Measurements from ENCODE around the gene AUP1.

Gene AUP1

GRCh38 chr2:74536166-74536950, 6.9 kb upstream of the AUP1 start:
- no peak for DNase-seq (ENCODE audit: low read depth, low spot score)

GRCh38 chr2:74535440-74535965, 6.0 kb upstream of the AUP1 start:
- no peak for DNase-seq (ENCODE audit: low read depth, low spot score)

- no peak for DNase-seq (ENCODE audit: low read depth, low spot score)
Observed at GRCh38 chr2:74534411-74534810, 4.9 kb upstream of the AUP1 start.

DNA sequence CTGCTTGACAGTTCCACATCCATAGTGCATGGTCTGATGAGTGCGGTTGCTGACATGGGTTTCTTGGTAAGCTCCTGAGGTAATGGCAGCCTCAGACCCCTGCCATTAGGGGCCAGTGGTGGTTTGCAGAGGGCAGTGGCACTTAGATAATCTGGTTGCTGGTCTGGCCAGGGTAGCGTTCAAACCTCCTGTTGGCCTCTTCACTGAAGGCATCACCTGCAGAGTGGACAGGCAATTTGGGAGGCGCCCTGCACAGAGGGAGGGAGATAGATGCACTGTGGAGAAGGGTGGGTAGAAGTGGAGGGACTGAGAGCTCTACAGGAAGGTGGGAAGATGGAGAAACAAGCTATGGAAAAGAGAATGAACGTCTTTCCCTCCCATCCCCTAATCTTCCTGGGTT, 4.0 kb upstream of the AUP1 start:
- no peak for DNase-seq (ENCODE audit: low read depth, low spot score)

DNA sequence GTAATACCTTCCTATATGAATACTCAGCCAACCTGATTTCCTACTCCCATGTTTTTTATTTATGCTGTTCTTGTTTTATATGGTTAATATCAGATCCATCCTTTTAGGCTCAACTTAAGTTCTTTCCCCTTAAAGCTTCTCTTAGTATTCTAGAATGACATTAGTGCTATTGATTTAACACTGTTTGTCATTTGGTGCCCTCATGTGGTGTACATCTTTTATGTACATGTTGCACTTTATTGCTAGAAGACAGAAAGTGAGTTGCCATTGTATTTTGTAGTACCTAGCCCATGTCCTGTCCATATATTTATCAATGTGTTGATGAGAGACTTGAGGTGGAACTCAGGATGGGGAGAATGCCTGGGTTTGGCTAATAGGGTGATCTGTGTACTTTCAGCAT, 2.7 kb upstream of the AUP1 start:
- DNase-seq (ENCODE audit: low read depth, low spot score) = no peak

DNA sequence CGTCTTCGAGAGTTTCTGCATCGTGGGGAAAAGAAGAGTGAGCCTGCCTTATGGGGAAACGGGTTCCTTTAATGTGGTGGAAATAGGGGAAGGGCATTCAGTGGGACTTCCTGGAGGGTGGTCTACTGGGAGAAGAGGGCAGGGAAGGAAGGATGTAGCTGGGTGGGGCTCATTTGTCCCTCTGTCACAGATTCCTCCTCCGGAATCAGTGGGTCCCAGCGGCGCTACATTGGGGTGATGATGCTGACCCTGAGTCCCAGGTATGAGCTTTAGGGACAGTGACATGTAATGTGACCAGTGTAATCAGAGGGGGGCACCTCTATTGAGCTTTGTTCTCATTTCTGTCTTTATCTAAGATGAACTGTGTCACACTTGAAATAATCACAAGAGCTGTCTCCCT, 2.2 kb upstream of the AUP1 start:
- DNase-seq (ENCODE audit: low read depth, low spot score) = no peak

GRCh38 chr2:74530239-74531187, 1.0 kb upstream of the AUP1 start:
- peak; percentile 49 for DNase-seq (ENCODE audit: low read depth, low spot score)

DNA sequence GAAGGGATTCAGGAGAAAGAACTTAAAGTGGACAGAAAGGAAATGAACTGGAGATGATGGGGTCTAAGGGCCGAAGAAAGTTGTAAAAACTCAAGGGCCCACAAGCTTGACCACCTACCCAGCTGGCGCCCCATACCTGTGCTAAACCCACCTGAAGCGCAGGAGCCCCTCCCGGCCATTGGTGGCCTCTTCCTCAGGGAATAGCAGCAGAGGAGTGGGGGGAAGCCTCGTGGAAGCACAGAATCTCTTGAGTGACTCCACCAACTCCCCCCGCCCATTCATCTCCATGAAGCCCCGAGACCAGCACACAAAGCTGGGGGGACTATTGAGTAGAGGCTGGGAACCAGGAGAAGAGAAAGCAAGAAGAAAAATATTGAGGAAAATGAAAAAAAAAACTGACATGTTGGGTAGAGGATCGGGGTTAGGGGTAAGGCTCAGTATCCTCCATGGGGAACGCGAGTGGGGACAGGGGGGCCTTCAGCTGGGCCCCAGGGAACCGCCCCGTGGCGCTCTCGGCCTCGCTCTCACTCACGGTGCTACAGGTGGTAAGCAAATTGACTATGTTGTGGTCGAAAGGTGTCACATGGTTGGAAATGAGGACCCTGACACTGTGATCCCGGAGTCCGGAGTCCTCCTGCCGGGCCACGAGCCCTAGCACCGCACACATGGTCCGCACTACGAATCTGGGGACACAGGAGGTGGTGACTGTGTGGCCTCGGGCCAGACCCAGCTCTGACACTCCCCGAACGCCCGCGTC, 728 bp downstream of the AUP1 start:
- no peak for DNase-seq (ENCODE audit: low read depth, low spot score)

DNA sequence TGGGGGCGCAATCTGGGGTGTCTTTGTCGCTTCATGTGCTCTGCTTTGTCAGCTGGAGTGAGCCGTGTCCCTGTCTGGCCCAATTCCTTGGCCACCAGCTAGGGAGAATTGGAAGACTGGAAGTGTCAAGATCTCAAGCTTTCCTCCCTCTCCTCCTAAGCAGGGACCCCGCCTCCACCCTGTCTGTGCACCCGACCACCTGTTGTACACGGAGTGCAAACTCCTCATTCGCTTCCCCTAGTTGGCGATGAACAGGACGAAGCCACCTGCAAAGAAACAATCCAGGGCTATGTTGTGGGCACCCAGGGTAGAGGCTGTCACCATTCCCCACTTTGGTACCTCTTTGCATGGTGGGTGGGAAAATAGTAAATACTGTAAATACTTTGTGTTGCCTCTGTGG, 1.8 kb downstream of the AUP1 start:
- DNase-seq (ENCODE audit: low read depth, low spot score) = no peak

DNA sequence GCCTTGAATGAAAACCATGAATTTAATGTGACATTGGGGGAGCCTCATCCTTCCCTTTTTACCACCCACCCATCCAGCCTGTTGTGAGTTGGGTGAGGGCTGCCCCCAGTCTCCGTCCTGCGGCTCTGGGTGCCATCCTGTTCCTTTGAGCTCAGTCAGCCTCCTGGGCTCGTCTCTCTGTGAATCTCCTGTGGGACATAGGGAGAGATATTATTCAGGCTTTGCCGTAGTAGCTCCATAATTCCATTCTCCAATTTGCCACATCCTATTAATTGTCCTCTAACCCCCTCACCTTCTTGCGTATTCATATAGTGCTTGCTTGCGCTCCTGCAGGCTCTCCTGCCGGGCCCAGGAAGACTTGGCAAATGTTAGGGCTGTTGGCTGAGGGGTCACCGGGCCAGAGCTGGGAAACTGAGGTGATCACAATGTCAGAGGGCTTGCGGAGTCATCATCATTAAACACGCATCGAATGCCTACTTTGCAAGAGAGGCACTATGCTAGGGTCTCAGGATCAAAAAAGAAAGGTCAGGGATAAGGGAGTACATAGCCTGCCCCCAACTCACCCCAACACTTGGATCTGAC, 2.8 kb downstream of the AUP1 start:
- no peak for DNase-seq (ENCODE audit: low read depth, low spot score)

GRCh38 chr2:74525717-74526648, 3.5 kb downstream of the AUP1 start, which contains the start of gene DQX1:
Gene DQX1, minus strand, starts transcription at chr2:74526231. Its CDS starts 502 bp downstream, at chr2:74525729.
- DNase-seq (ENCODE audit: low read depth, low spot score) = peak; percentile 40

GRCh38 chr2:74524955-74525716, 4.4 kb downstream of the AUP1 start:
- no peak for DNase-seq (ENCODE audit: low read depth, low spot score)

DNA sequence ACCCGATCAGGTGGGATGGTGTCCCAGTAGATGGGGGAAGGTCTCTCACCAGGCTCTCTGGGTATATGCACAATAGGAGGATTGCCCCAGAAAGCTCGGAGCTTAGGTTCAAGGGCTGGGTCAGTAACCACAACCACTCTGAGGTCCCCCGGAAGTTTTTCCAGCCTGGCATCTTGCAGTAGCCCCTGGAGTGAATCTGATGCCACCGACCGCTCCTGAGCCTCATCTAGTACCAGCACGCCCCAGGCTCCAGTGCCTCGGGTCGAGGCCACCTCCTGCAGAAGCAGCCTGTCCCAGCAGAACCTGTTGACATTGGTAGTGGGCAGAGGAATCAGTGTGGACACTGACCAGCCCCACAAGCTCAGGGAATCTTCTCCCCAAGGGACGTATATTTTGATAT, 5.5 kb downstream of the AUP1 start:
- no peak for DNase-seq (ENCODE audit: low read depth, low spot score)

DNA sequence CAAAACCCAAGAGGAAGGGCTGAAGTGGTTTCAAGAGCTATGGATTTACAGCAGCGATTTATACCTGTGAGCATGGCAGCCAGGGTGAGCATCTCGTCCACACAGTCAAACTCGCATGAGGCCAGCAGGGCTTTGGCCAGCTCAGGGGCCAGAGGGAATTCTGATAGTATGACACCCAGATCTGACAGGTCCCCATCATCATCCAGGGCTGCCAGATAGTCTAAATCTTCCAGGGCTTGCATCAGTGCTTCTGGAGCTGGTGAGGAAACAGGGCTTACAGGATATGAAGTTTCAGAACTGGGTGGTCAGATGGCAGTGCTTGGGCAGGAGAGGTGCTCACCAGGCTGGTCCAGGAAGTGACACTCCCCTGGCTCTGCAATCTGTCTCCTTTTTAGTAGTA, 7.0 kb downstream of the AUP1 start:
- DNase-seq (ENCODE audit: low read depth, low spot score) = no peak

DNA sequence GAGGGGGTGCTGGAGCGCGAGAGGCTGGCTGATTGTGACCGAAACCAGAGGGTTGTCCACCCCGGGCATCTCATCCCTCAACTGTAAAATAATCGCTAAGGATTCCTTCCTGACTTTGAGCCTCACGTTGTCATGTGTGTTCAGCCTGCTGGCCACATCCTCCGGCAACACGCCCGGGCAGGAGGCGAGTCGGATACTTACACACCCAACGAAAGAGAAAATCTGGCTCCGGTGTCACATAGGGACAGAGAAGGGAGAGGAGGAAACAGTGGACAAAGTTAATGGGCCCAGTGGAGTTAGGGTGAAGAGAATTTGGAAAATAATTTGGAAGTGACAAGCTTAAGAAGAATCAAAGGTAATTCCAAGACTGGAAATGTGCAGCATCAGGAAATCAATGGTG, 12.9 kb downstream of the AUP1 start:
- DNase-seq (ENCODE audit: low read depth, low spot score) = no peak

DNA sequence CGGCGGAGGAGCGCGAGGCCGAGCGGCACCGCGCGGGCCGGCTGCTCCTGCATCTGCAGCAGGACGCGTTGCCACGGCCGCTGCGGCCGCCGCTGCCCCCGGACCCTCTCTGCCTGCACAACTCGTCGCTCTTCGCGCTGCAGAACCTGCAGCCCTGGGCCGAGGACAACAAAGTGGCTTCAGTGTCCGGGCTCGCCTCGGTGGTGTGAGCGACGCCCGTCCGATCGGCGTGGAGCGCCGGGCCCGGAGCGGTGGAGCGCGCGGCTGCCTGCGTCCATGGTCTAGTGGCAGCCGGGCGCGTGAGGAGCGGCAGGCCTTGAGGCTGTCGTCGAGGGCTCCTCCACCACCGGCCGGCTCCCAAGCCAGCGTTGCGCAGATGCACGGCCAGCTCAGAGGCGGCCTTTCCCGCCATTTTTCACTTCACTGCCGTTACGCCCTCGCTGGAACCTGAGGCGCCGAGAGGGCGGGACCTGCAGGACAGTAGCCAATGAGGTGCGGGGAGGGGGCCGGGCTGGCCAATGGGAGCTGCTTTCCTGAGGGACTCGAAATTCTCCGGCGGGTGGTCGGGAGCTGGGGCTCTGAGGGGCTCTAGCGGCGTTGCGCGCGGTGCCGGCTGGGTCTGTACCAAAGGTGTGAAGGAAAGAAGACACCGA, 13.4 kb downstream of the AUP1 start:
- peak; percentile 85 for DNase-seq (ENCODE audit: low read depth, low spot score)

DNA sequence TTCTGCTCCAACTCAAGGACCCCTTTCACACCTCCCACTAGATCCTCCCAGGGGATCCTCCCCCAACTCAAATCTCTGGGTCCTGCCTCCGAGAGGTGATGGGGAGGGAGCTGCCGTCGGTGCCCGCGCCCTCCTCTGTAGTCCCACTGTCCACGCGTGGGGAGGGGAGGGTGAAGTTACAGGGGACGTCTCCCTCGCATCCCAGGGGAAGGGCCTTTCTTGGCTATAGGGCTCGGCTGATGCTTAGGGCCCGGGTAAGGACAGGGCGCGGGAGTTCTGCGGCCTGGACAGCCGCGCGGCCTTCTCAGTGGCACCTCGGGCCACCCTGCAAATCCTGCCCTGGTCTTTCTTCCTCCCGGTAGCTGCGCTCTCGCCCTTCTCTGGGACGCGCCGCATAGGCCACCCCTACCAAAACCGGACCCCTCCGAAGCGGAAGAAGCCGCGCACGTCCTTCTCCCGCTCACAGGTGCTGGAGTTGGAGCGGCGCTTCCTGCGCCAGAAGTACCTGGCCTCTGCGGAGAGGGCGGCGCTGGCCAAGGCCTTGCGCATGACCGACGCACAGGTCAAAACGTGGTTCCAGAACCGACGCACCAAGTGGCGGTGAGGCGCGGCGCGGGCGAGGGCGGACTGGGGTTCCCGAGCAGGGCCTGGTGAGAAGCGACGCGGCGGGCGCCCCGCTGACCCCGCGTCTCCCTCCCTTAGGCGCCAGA, 14.1 kb downstream of the AUP1 start:
- peak; percentile 70 for DNase-seq (ENCODE audit: low read depth, low spot score)

Measured in ELF-1 (cell line).